Suprapubic skin (tissue), 4 donors: ENCODE data around the gene GPBAR1. TPM values are rescaled to one million over a fixed set of nuclear protein-coding genes. Genes with fewer than 3 reads are reported as not detected.
A peak's percentile ranks its signal among the peaks of the same experiment; 100 is the strongest.

ENCODE experiments used
- DNase-seq, 2 donors: peaks; one replicate each; pipeline ENCODE4 v3.0.0-alpha.2; 2019; ENCODE audit warnings: low spot score in 2 of 2
- H3K27ac ChIP-seq: fragments of 200-600 bp; sonication (generic); one replicate; pipeline ENCODE4 v1.5.1; 2019
- H3K27me3 ChIP-seq: fragments of 200-600 bp; sonication (generic); one replicate; pipeline ENCODE4 v1.5.1; 2019
- H3K36me3 ChIP-seq: fragments of 200-600 bp; sonication (generic); one replicate; pipeline ENCODE4 v1.5.1; 2019
- H3K4me1 ChIP-seq: fragments of 200-600 bp; sonication (generic); one replicate; pipeline ENCODE4 v1.5.1; 2019
- H3K4me3 ChIP-seq: fragments of 200-600 bp; sonication (generic); one replicate; pipeline ENCODE4 v1.5.1; 2019; ENCODE audit warnings: mild to moderate bottlenecking
- H3K9me3 ChIP-seq: fragments of 200-600 bp; sonication (generic); one replicate; pipeline ENCODE4 v1.5.1; 2019
- EP300 ChIP-seq: sonication (generic); formaldehyde crosslinking; IDR thresholded peaks from one replicate; pipeline ENCODE4 v1.6.1; 2017; ENCODE audit warnings: antibody characterized with exemption
- POLR2A ChIP-seq, 2 donors: fragments of 450-650 bp; IDR thresholded peaks; one replicate each; pipeline ENCODE4 v1.6.1; 2017; ENCODE audit warnings: antibody characterized with exemption in 2 of 2, mild to moderate bottlenecking in 2 of 2, moderate library complexity in 2 of 2
- POLR2AphosphoS5 ChIP-seq, 3 donors: sonication (generic); formaldehyde crosslinking; IDR thresholded peaks; one replicate each; pipeline ENCODE4 v1.6.1; 2017; ENCODE audit warnings: antibody characterized with exemption in 3 of 3
- WGBS: methylation state at CpG from one replicate; pipeline ENCODE4 v1.1.5; 2018; 5-methylcytosine and 5-hydroxymethylcytosine counted together
- total RNA-seq, 4 donors: library from RNA; depleted of rRNA; stranded (reverse); fragments of >200 nt; gene quantifications; one replicate each; pipeline ENCODE4 v1.1.0, GENCODE V29; 2016
- TF ChIP-seq, protein P1 (sequence below), 2 donors: fragments of 200-600 bp in 1 of 2; fragments of 450-650 bp in 1 of 2; sonication (generic) in 1 of 2; IDR thresholded peaks; one replicate each; pipeline ENCODE4 v1.5.1; 2016 to 2019; ENCODE audit warnings: antibody characterized with exemption in 2 of 2, mild to moderate bottlenecking in 1 of 2, moderate library complexity in 1 of 2

Gene GPBAR1
- total RNA-seq, 4 donors from 2014 or later: 0.98 to 2.0 (median 1.6) TPM; not detected in 1

DNA sequence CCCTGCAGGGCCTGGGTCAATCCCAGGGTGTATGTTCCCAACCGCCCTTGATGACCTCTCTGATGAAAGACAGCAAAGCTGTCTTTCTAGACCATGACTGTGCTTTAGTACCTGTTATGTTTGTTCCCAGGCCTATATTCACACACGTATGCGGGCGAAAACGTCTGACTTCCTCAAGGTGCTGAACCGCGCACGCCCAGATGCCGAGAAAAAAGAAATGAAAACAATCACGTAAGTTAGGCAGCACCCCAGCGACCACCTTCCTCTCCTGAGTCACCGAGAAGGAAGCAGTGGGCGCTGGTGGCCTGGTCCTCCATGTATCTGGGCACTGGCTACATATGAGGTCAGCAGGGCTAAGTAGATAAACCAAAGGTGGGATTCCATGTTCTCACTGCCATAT, 11.1 kb upstream of the GPBAR1 start:
- Histone ChIP-seq H3K9me3 (no peaks in the 10 kb centered on the region), H3K27ac (no peak overlapping the region), H3K4me1 (no peaks in the 10 kb centered on the region), H3K36me3 (peaks cover 100% of the 10 kb centered on the region), H3K4me3 (no peak overlapping the region), H3K27me3 (no peaks in the 10 kb centered on the region)
- 95% methylated on average over 13 of the region's 13 CpGs for WGBS
- no peak for TF ChIP-seq POLR2A (IDR thresholded peaks at IDR 0.05)
- TF ChIP-seq, protein P1, sequence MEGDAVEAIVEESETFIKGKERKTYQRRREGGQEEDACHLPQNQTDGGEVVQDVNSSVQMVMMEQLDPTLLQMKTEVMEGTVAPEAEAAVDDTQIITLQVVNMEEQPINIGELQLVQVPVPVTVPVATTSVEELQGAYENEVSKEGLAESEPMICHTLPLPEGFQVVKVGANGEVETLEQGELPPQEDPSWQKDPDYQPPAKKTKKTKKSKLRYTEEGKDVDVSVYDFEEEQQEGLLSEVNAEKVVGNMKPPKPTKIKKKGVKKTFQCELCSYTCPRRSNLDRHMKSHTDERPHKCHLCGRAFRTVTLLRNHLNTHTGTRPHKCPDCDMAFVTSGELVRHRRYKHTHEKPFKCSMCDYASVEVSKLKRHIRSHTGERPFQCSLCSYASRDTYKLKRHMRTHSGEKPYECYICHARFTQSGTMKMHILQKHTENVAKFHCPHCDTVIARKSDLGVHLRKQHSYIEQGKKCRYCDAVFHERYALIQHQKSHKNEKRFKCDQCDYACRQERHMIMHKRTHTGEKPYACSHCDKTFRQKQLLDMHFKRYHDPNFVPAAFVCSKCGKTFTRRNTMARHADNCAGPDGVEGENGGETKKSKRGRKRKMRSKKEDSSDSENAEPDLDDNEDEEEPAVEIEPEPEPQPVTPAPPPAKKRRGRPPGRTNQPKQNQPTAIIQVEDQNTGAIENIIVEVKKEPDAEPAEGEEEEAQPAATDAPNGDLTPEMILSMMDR (IDR thresholded peaks at IDR 0.05): no peak
- peak in 1 of 2 donors; percentile 26 for DNase-seq

DNA sequence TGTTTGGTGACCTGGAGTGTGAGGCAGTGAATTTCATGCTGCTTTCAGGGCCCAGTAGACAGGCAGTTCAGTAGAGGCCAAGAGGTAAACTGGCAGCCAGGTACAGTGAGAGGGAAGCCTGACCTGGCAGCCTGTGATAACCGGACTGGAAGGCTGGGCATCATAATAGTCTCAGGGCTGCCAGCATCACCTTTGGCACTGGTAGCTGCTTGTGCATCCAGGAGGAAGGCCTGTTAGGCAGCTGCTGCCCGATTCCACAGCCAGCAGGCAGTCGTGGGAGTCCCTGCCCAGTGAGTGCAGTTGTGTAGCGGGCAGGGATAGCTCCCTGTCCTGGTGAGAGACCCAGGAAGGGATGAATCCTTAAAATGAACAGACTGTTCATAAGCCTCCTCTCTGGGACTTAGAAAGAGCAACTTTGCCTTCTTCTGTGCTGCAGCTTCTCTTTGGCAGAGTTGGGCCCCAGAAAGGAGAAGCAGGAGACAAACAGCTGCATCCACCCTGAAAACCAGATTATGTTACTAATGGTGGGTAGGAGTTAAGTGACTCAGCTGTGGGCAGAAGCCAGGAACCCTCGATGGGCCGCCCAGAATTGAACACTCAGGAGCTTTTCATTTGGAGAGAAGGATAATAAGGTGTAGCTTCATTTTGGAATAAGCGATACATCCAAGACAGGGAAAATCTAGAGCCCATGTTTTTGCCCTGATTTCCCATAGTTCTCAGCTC, 8.1 kb upstream of the GPBAR1 start:
- Histone ChIP-seq H3K27me3 (no peaks in the 10 kb centered on the region), H3K27ac (no peak overlapping the region), H3K36me3 (peaks cover 90% of the 10 kb centered on the region), H3K4me1 (no peaks in the 10 kb centered on the region), H3K9me3 (no peaks in the 10 kb centered on the region), H3K4me3 (no peak overlapping the region)
- peak in 1 of 2 donors; percentile 60 for DNase-seq
- WGBS: 71% methylated on average over 7 of the region's 7 CpGs
- no peak for TF ChIP-seq EP300
- TF ChIP-seq, protein P1 (IDR thresholded peaks at IDR 0.05): no peak
- TF ChIP-seq POLR2AphosphoS5 (IDR thresholded peaks at IDR 0.05): no peak
- no peak for TF ChIP-seq POLR2A (IDR thresholded peaks at IDR 0.05)

DNA sequence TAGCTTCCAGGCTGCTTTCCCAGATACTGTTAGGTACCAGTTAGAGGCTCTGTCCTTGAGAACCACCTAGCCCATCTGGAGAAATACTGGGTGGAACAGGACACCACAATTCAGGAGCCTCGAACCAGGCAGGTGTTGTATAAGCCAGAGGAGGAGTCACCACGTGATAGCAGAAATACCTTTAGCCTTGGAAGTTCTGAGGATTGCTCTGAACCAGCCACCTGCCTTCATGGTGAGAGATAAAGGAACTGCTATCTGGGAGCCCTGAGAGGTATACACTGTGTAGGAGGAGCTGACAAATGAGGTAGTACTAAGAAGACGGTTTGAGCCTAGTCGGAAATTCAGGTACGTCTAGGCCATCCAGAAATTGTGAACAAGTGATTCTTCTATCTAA, 7.6 kb upstream of the GPBAR1 start:
- H3K36me3 ChIP-seq: peaks cover 85% of the 10 kb centered on the region
- H3K9me3 ChIP-seq: no peaks in the 10 kb centered on the region
- H3K4me3 ChIP-seq: no peak overlapping the region
- no peak overlapping the region for H3K27ac ChIP-seq
- H3K27me3 ChIP-seq: no peaks in the 10 kb centered on the region
- peak in 1 of 2 donors; percentile 8 for DNase-seq
- H3K4me1 ChIP-seq: peaks cover 2% of the 10 kb centered on the region
- no peak for TF ChIP-seq POLR2A (IDR thresholded peaks at IDR 0.05)
- TF ChIP-seq, protein P1 (IDR thresholded peaks at IDR 0.05): no peak
- TF ChIP-seq POLR2AphosphoS5 (IDR thresholded peaks at IDR 0.05): no peak
- TF ChIP-seq EP300: no peak
- WGBS: 75% methylated on average over 5 of the region's 5 CpGs

DNA sequence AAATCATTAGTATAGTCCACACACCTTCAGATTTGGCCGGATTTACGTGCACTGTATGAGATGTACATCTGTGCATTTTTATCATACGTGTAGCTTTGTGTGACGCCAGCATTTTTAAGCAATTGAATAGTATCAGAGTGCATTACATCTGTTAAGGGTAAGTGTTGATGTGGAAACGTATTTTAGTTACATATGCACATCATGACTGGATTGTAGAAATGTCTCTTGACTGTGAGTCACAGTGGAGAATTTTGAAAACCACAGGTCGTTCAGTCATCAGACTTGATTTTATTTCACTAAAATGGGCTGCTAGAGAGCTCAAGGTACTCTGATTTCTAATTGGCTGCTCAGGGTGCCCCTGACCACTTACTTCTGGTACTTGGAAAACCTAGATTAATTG, 5.4 kb upstream of the GPBAR1 start:
- H3K27ac ChIP-seq: no peak overlapping the region
- H3K9me3 ChIP-seq: no peaks in the 10 kb centered on the region
- WGBS: 79% methylated on average over 6 of the region's 6 CpGs
- no peak overlapping the region for H3K4me3 ChIP-seq
- H3K4me1 ChIP-seq: peaks cover 24% of the 10 kb centered on the region
- no peak for TF ChIP-seq POLR2AphosphoS5 (IDR thresholded peaks at IDR 0.05)
- TF ChIP-seq, protein P1 (IDR thresholded peaks at IDR 0.05): no peak
- TF ChIP-seq EP300: no peak
- no peak for TF ChIP-seq POLR2A (IDR thresholded peaks at IDR 0.05)
- H3K27me3 ChIP-seq: no peaks in the 10 kb centered on the region
- DNase-seq: no peak
- H3K36me3 ChIP-seq: peaks cover 63% of the 10 kb centered on the region

DNA sequence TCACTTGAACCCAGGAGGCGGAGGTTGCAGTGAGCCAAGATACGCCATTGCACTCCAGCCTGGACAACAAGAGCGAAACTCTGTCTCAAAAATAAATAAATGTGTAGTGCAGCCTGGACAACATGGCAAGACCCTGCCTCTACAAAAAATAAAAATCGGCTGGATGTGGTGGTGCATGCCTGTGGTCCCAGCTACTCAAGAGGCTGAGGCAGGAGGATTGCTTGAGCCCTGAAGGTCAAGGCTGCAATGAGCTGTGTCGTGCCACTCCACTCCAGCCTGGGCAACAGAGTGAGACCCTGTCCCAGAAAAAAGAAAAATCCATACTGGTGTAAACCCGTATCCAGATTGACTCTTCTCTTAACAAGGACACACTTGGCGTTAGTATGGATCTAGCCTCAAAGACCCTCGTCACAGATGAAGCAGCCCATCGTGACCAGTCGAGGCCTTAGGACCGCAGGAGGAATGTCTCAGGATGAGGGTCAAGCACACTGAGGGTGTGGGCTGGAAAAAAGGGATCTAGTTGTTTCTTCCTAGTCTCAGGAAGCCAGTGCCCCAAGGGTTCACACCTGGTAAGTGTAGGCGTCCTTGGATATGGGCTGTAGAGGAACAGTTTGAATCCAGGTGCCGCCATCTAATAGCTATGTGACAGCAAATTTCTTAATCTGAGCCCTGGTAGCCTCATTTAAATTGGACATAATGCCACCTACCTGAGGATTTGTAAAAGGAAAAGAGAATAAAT, 4.0 kb upstream of the GPBAR1 start:
- WGBS: 96% methylated on average over 13 of the region's 13 CpGs
- TF ChIP-seq, protein P1 (IDR thresholded peaks at IDR 0.05): no peak
- TF ChIP-seq POLR2A (IDR thresholded peaks at IDR 0.05) (no peak), POLR2AphosphoS5 (IDR thresholded peaks at IDR 0.05) (no peak), EP300 (no peak)
- peak; percentile 29 to 34 for DNase-seq

More for the DNA sequence above, 4.0 kb upstream of the GPBAR1 start:
- Histone ChIP-seq H3K27me3 (no peaks in the 10 kb centered on the region), H3K27ac (no peak overlapping the region), H3K36me3 (peaks cover 49% of the 10 kb centered on the region), H3K4me3 (no peak overlapping the region), H3K9me3 (no peaks in the 10 kb centered on the region), H3K4me1 (peaks cover 34% of the 10 kb centered on the region)
